SK-N-SH (cell line): ENCODE results near the gene COL26A1. TPM values are rescaled to one million over a fixed set of nuclear protein-coding genes. Genes with fewer than 3 reads are reported as not detected.

ENCODE experiments used
- CTCF ChIA-PET: fragments of 300-600, 350-600 bp; formaldehyde crosslinking; extraction: SDS; loops from one replicate; lab custom pipeline; 2021; lab: Yijun Ruan, JAX
- POLR2A ChIA-PET: fragments of 350-600 bp; sonication (Branson Sonifier 250); formaldehyde crosslinking; extraction: SDS; loops from one replicate; lab custom pipeline; 2020; ENCODE audit warnings: antibody characterized with exemption, inconsistent platforms; lab: Yijun Ruan, JAX
- DNase-seq: peaks from one replicate; pipeline ENCODE4 v3.0.0; 2012
- H2AFZ ChIP-seq: fragments of 200-600 bp; sonication (generic); 2 replicates; pipeline ENCODE4 v1.8.1; 2016; ENCODE audit warnings: antibody characterized with exemption, mild to moderate bottlenecking, low read depth
- H3F3A ChIP-seq: fragments of 200-600 bp; sonication (generic); replicated peaks from 2 replicates; pipeline ENCODE3; 2016; ENCODE audit warnings: antibody characterized with exemption, mild to moderate bottlenecking; ENCODE audit not compliant: insufficient read depth
- H3K27ac ChIP-seq, 2 experiments: fragments of 200-500 bp in 1 of 2; fragments of 200-600 bp in 1 of 2; sonication (Bioruptor generic) in 1 of 2; sonication (generic), shearing (Covaris generic) in 1 of 2; 2 replicates each; pipeline versions ENCODE4 v1.5.1 to v1.6.1; 2014 to 2016; ENCODE audit warnings: low read depth in 2 of 2, inconsistent platforms in 1 of 2, low read length in 1 of 2, mild to moderate bottlenecking in 1 of 2, mixed read lengths in 1 of 2
- H3K27me3 ChIP-seq: fragments of 200-600 bp; sonication (generic), shearing (Covaris generic); 2 replicates; pipeline ENCODE4 v1.6.1; 2016; ENCODE audit warnings: mixed run types; ENCODE audit not compliant: insufficient read depth
- H3K36me3 ChIP-seq, 2 experiments: fragments of 200-500 bp in 1 of 2; fragments of 200-600 bp in 1 of 2; sonication (Bioruptor generic) in 1 of 2; sonication (generic) in 1 of 2; replicated peaks in 1 of 2; 2 replicates each; pipeline versions ENCODE3 to v1.5.1; 2014 to 2016; ENCODE audit warnings: low read length in 1 of 2, mild to moderate bottlenecking in 1 of 2; ENCODE audit not compliant: insufficient read depth in 2 of 2, control insufficient read depth in 1 of 2
- H3K4me1 ChIP-seq, 2 experiments: fragments of 200-500 bp in 1 of 2; fragments of 200-600 bp in 1 of 2; sonication (Bioruptor generic) in 1 of 2; sonication (generic), shearing (Covaris generic) in 1 of 2; 2 replicates each; pipeline versions ENCODE4 v1.5.1 to v1.6.1; 2014 to 2016; ENCODE audit warnings: low read depth in 1 of 2, low read length in 1 of 2, mixed run types in 1 of 2; ENCODE audit not compliant: insufficient read depth in 2 of 2, control insufficient read depth in 1 of 2
- H3K4me2 ChIP-seq: fragments of 200-600 bp; sonication (generic), shearing (Covaris generic); 2 replicates; pipeline ENCODE4 v1.6.1; 2017; ENCODE audit warnings: mixed run types
- H3K4me3 ChIP-seq, 2 experiments: fragments of 200-500 bp in 1 of 2; fragments of 200-600 bp in 1 of 2; sonication (Bioruptor generic) in 1 of 2; sonication (generic), shearing (Covaris generic) in 1 of 2; 2 replicates each; pipeline versions ENCODE4 v1.5.1 to v1.8.1; 2014 to 2016; ENCODE audit warnings: low read depth in 2 of 2, inconsistent platforms in 1 of 2, low read length in 1 of 2, mild to moderate bottlenecking in 1 of 2, mixed read lengths in 1 of 2, moderate library complexity in 1 of 2
- H3K79me2 ChIP-seq: fragments of 200-600 bp; sonication (generic); 2 replicates; pipeline ENCODE4 v1.8.1; 2017; ENCODE audit warnings: mild to moderate bottlenecking; ENCODE audit not compliant: insufficient read depth
- H3K9ac ChIP-seq: fragments of 200-600 bp; sonication (generic); 2 replicates; pipeline ENCODE4 v1.6.1; 2017; ENCODE audit warnings: mixed run types
- H3K9me2 ChIP-seq: fragments of 200-600 bp; sonication (generic); 2 replicates; pipeline ENCODE4 v1.6.1; 2017; ENCODE audit warnings: mixed run types
- H3K9me3 ChIP-seq: fragments of 200-600 bp; sonication (generic); 2 replicates; pipeline ENCODE4 v1.6.1; 2017; ENCODE audit warnings: mixed run types, mild to moderate bottlenecking, moderate library complexity
- H4K20me1 ChIP-seq: fragments of 200-600 bp; sonication (generic); 2 replicates; pipeline ENCODE4 v1.6.1; 2017; ENCODE audit warnings: mild to moderate bottlenecking, mixed run types; ENCODE audit not compliant: insufficient read depth
- CHD2 ChIP-seq: fragments of 150-350 bp; IDR thresholded peaks from 2 replicates; pipeline ENCODE4 v1.6.1; 2018; ENCODE audit warnings: low read length; ENCODE audit not compliant: partially characterized antibody
- ELF1 ChIP-seq: IDR thresholded peaks from 2 replicates; pipeline ENCODE4 v1.4.0; 2012
- EP300 ChIP-seq, 2 experiments: IDR thresholded peaks; 2 replicates each; pipeline versions ENCODE4 v1.4.0 to v1.6.1; 2012; ENCODE audit warnings: borderline replicate concordance in 1 of 2, low read depth in 1 of 2, low read length in 1 of 2
- EZH2phosphoT487 ChIP-seq: fragments of 200-600 bp; sonication (generic); IDR thresholded peaks from 2 replicates; pipeline ENCODE4 v1.6.1; 2017; ENCODE audit warnings: low read depth, mixed run types, mild to moderate bottlenecking, antibody characterized with exemption, moderate library complexity, borderline replicate concordance
- FOXJ3 ChIP-seq: sonication (generic); formaldehyde crosslinking; IDR thresholded peaks from 2 replicates; pipeline ENCODE4 v1.5.1; 2020; ENCODE audit warnings: mild to moderate bottlenecking, missing genetic modification reagents
- FOXM1 ChIP-seq: IDR thresholded peaks from 2 replicates; pipeline ENCODE4 v1.4.0; 2012; ENCODE audit warnings: low read depth, mild to moderate bottlenecking
- GABPA ChIP-seq: IDR thresholded peaks from 2 replicates; pipeline ENCODE4 v1.4.0; 2012; ENCODE audit warnings: low read depth, mild to moderate bottlenecking
- GATA2 ChIP-seq: sonication (generic); formaldehyde crosslinking; IDR thresholded peaks from 2 replicates; pipeline ENCODE4 v1.5.0; 2020; ENCODE audit warnings: mild to moderate bottlenecking, missing genetic modification reagents
- MXI1 ChIP-seq: IDR thresholded peaks from 2 replicates; pipeline ENCODE4 v1.6.1; 2012; ENCODE audit warnings: mild to moderate bottlenecking, low read depth, low read length, improper control_type of control experiment
- NFIC ChIP-seq: IDR thresholded peaks from 2 replicates; pipeline ENCODE4 v1.4.0; 2012; ENCODE audit warnings: borderline replicate concordance
- POLR2AphosphoS5 ChIP-seq: IDR thresholded peaks from 2 replicates; pipeline ENCODE4 v1.6.1; 2012; ENCODE audit warnings: low read depth, low read length
- RCOR1 ChIP-seq: fragments of 150-350 bp; IDR thresholded peaks from 2 replicates; pipeline ENCODE4 v1.6.1; 2017; ENCODE audit warnings: antibody characterized with exemption, low read length
- RFX5 ChIP-seq: IDR thresholded peaks from 2 replicates; pipeline ENCODE4 v1.6.1; 2012; ENCODE audit warnings: mild to moderate bottlenecking, improper control_type of control experiment, low read length
- RXRA ChIP-seq: IDR thresholded peaks from 2 replicates; pipeline ENCODE4 v1.4.0; 2012; ENCODE audit warnings: low read depth, mild to moderate bottlenecking, borderline replicate concordance
- SIN3A ChIP-seq: IDR thresholded peaks from 2 replicates; pipeline ENCODE4 v1.6.1; 2012; ENCODE audit warnings: low read depth, mild to moderate bottlenecking, low read length, moderate library complexity, borderline replicate concordance
- SMC3 ChIP-seq: IDR thresholded peaks from 2 replicates; pipeline ENCODE4 v1.6.1; 2012; ENCODE audit warnings: low read depth, low read length, improper control_type of control experiment
- TAF1 ChIP-seq: IDR thresholded peaks from 2 replicates; pipeline ENCODE4 v1.6.1; 2012; ENCODE audit warnings: low read depth, mild to moderate bottlenecking, low read length, moderate library complexity, borderline replicate concordance
- TCF12 ChIP-seq: IDR thresholded peaks from 2 replicates; pipeline ENCODE4 v1.4.0; 2012
- TEAD4 ChIP-seq: IDR thresholded peaks from 2 replicates; pipeline ENCODE4 v1.4.0; 2012; ENCODE audit warnings: mild to moderate bottlenecking, borderline replicate concordance; ENCODE audit not compliant: insufficient read depth
- USF2 ChIP-seq: fragments of 150-350 bp; IDR thresholded peaks from 2 replicates; pipeline ENCODE4 v1.6.1; 2017; ENCODE audit warnings: antibody characterized with exemption, low read length, low read depth, borderline replicate concordance
- YY1 ChIP-seq: IDR thresholded peaks from 2 replicates; pipeline ENCODE4 v1.4.0; 2012; ENCODE audit warnings: low read depth, mild to moderate bottlenecking
- whole genome bisulfite sequencing: methylation state at CpG from one replicate; pipeline ENCODE4 v1.1.6; 2017; ENCODE audit warnings: low lambda C conversion rate; 5-methylcytosine and 5-hydroxymethylcytosine counted together
- polyA plus RNA-seq, 3 experiments: library from polyadenylated mRNA; depleted of rRNA; stranded (reverse); fragments of >200 nt; gene quantifications; 2 replicates each; pipeline ENCODE4 v1.2.3, GENCODE V29; 2012
- TF ChIP-seq, protein P1 (sequence below): IDR thresholded peaks from 2 replicates; pipeline ENCODE4; 2012
- TF ChIP-seq, protein P2 (sequence below): IDR thresholded peaks from 2 replicates; pipeline ENCODE4 v1.6.1; 2012; ENCODE audit warnings: mild to moderate bottlenecking, low read depth, low read length, moderate library complexity

The COL26A1 gene
- polyA plus RNA-seq, 1 of the 3 experiments (the other 2 are of a cell fraction), result 0.05 TPM

- Histone ChIP-seq H3K4me2 (no peak overlapping the region), H3K4me1 (no peaks in the 10 kb centered on the region), H3K9me3 (peaks cover 6% of the 10 kb centered on the region; the same call in 1 of the 2 replicates), H3K36me3 (no peaks in the 10 kb centered on the region), H3K27me3 (peaks cover 7% of the 10 kb centered on the region; the same call in 1 of the 2 replicates), H2AFZ (no peak overlapping the region), H3K27ac (no peak overlapping the region), H3F3A (no peaks in the 10 kb centered on the region), H4K20me1 (no peaks in the 10 kb centered on the region), H3K79me2 (no peaks in the 10 kb centered on the region), H3K9me2 (no peaks in the 10 kb centered on the region), H3K9ac (no peak overlapping the region), H3K4me3 (no peak overlapping the region)
- no peak for DNase-seq
- ChIA-PET CTCF (interaction anchor here (0.6 to 1.1 kb wide), 2 partner anchors 32 to 413 kb away, joined by 3 to 4 read pairs; no protein-coding TSS in a partner anchor), POLR2A (no interaction called here)
- TF ChIP-seq CHD2, result no peak
- no peak for TF ChIP-seq SMC3
- TF ChIP-seq FOXJ3 (CRISPR knock-in tag), result no peak
- TF ChIP-seq, protein P1, sequence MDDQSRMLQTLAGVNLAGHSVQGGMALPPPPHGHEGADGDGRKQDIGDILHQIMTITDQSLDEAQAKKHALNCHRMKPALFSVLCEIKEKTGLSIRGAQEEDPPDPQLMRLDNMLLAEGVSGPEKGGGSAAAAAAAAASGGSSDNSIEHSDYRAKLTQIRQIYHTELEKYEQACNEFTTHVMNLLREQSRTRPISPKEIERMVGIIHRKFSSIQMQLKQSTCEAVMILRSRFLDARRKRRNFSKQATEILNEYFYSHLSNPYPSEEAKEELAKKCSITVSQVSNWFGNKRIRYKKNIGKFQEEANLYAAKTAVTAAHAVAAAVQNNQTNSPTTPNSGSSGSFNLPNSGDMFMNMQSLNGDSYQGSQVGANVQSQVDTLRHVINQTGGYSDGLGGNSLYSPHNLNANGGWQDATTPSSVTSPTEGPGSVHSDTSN, result no peak
- TF ChIP-seq GATA2 (CRISPR knock-in tag), result no peak
- TF ChIP-seq USF2, result no peak
- TF ChIP-seq ELF1, result no peak
- no peak for TF ChIP-seq TCF12
- TF ChIP-seq RFX5, result no peak
- TF ChIP-seq RCOR1, result no peak
- no peak for TF ChIP-seq TAF1
- no peak for TF ChIP-seq FOXM1
These were observed 213.0 kb downstream of the COL26A1 start for GRCh38 chr7:101575721-101576120.

- ChIA-PET CTCF (interaction anchor here (0.7 to 2.2 kb wide), 3 partner anchors 20 to 34 kb away, joined by 3 to 8 read pairs (median 3); no protein-coding TSS in a partner anchor), POLR2A (no interaction called here)
- H3K9me2 ChIP-seq, result no peaks in the 10 kb centered on the region
- DNase-seq, result no peak
- H3F3A ChIP-seq, result no peaks in the 10 kb centered on the region
- H3K4me3 ChIP-seq, result no peak overlapping the region
- no peaks in the 10 kb centered on the region for H3K36me3 ChIP-seq
- H3K27me3 ChIP-seq, result peaks cover 7% of the 10 kb centered on the region; the same call in 1 of the 2 replicates
- peaks cover 6% of the 10 kb centered on the region; the same call in 1 of the 2 replicates for H3K9me3 ChIP-seq
- no peak overlapping the region for H2AFZ ChIP-seq
- no peak overlapping the region for H3K4me2 ChIP-seq
- 52% methylated on average over 3 of the region's 3 CpGs for WGBS
- no peaks in the 10 kb centered on the region for H3K4me1 ChIP-seq
- H3K27ac ChIP-seq, result no peak overlapping the region
- H3K79me2 ChIP-seq, result no peaks in the 10 kb centered on the region
- H4K20me1 ChIP-seq, result no peaks in the 10 kb centered on the region
- H3K9ac ChIP-seq, result no peak overlapping the region
- TF ChIP-seq RXRA (no peak), EZH2phosphoT487 (no peak), ELF1 (no peak), YY1 (no peak), SIN3A (no peak), MXI1 (no peak), TEAD4 (no peak), GABPA (no peak), POLR2AphosphoS5 (no peak), RFX5 (no peak), NFIC (no peak), TAF1 (no peak), EP300 (IDR thresholded peaks at IDR 0.05; ENCODE audit: borderline replicate concordance in 1 of 2, low read depth in 1 of 2, low read length in 1 of 2) (no peak)
- TF ChIP-seq, protein P1, result no peak
- TF ChIP-seq, protein P2, sequence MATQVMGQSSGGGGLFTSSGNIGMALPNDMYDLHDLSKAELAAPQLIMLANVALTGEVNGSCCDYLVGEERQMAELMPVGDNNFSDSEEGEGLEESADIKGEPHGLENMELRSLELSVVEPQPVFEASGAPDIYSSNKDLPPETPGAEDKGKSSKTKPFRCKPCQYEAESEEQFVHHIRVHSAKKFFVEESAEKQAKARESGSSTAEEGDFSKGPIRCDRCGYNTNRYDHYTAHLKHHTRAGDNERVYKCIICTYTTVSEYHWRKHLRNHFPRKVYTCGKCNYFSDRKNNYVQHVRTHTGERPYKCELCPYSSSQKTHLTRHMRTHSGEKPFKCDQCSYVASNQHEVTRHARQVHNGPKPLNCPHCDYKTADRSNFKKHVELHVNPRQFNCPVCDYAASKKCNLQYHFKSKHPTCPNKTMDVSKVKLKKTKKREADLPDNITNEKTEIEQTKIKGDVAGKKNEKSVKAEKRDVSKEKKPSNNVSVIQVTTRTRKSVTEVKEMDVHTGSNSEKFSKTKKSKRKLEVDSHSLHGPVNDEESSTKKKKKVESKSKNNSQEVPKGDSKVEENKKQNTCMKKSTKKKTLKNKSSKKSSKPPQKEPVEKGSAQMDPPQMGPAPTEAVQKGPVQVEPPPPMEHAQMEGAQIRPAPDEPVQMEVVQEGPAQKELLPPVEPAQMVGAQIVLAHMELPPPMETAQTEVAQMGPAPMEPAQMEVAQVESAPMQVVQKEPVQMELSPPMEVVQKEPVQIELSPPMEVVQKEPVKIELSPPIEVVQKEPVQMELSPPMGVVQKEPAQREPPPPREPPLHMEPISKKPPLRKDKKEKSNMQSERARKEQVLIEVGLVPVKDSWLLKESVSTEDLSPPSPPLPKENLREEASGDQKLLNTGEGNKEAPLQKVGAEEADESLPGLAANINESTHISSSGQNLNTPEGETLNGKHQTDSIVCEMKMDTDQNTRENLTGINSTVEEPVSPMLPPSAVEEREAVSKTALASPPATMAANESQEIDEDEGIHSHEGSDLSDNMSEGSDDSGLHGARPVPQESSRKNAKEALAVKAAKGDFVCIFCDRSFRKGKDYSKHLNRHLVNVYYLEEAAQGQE, result no peak
These were observed 214.3 kb downstream of the COL26A1 start for GRCh38 chr7:101576998-101577397.
